Testis (tissue), 5 donors: ENCODE measurements around the gene DPEP2. TPM values are rescaled to one million over a fixed set of nuclear protein-coding genes. Genes with fewer than 3 reads are reported as not detected.
A peak's percentile ranks its signal among the peaks of the same experiment; 100 is the strongest.
"Not testable (repeated sequence)": the region's sequence is repeated elsewhere in the genome, so short reads cannot be mapped to it uniquely, and the experiment has no call there.

Experiments
- DNase-seq: peaks from one replicate; pipeline ENCODE4 v3.0.0-alpha.2; 2019
- H3K27ac ChIP-seq, 2 donors: fragments of 200-600 bp; sonication (generic); one replicate each; pipeline ENCODE4 v1.5.1; 2019
- H3K27me3 ChIP-seq: fragments of 200-600 bp; sonication (generic); one replicate; pipeline ENCODE4 v1.5.1; 2019
- H3K36me3 ChIP-seq: fragments of 200-600 bp; sonication (generic); one replicate; pipeline ENCODE4 v1.5.1; 2017; ENCODE audit warnings: low read depth; ENCODE audit errors: missing control alignments
- H3K4me1 ChIP-seq: fragments of 200-600 bp; sonication (generic); one replicate; pipeline ENCODE4 v1.5.1; 2019
- H3K4me3 ChIP-seq, 2 donors: fragments of 200-600 bp; sonication (generic); one replicate each; pipeline ENCODE4 v1.5.1; 2017 to 2019
- H3K9me3 ChIP-seq: fragments of 200-600 bp; sonication (generic); one replicate; pipeline ENCODE4 v1.5.1; 2017
- CTCF ChIP-seq, 3 experiments: fragments of 450-650 bp in 2 of 3; fragments of 200-600 bp in 1 of 3; sonication (generic) in 1 of 3; IDR thresholded peaks; one replicate each; pipeline ENCODE4 v1.5.1; 2016 to 2019; ENCODE audit warnings: antibody characterized with exemption in 3 of 3, mild to moderate bottlenecking in 2 of 3, moderate library complexity in 1 of 3
- POLR2A ChIP-seq: fragments of 450-650 bp; IDR thresholded peaks from one replicate; pipeline ENCODE4 v1.6.1; 2017; ENCODE audit warnings: antibody characterized with exemption, mild to moderate bottlenecking, moderate library complexity
- WGBS, 2 donors: methylation state at CpG; one replicate each; pipeline ENCODE4 v1.1.5; 2018; 5-methylcytosine and 5-hydroxymethylcytosine counted together
- intact Hi-C: fragments of 100-400 bp; cut with DNase I; formaldehyde crosslinking; loops from one replicate; pipeline ENCODE4 v1.15.1; 2023; ENCODE audit warnings: low total_unique reads
- long read RNA-seq, 2 donors: transcript quantifications; one replicate each; lab custom pipeline, GENCODE V29; 2026
- polyA plus RNA-seq: library from polyadenylated mRNA; stranded (reverse); fragments of 350-450 nt; fragmentation: Illumina TruSeq; extraction: RNeasy Lipid Tissue Mini Kit (QIAGEN cat#74804); gene quantifications from one replicate; pipeline ENCODE4 v1.2.3, GENCODE V29; 2014; ENCODE audit warnings: low read depth, low replicate concordance; ENCODE audit not compliant: insufficient read depth
- total RNA-seq, 2 donors: library from RNA; depleted of rRNA; stranded (reverse); fragments of >200 nt; gene quantifications; one replicate each; pipeline ENCODE4 v1.2.3, GENCODE V29; 2016

Gene DPEP2
- 1 to 10 TPM; 2.7 to 3.0 TPM for total RNA-seq
- 5.9 TPM for polyA plus RNA-seq
- long read RNA-seq, donor 1, result 0 reads
- long read RNA-seq, donor 2, result 0 reads

DNA sequence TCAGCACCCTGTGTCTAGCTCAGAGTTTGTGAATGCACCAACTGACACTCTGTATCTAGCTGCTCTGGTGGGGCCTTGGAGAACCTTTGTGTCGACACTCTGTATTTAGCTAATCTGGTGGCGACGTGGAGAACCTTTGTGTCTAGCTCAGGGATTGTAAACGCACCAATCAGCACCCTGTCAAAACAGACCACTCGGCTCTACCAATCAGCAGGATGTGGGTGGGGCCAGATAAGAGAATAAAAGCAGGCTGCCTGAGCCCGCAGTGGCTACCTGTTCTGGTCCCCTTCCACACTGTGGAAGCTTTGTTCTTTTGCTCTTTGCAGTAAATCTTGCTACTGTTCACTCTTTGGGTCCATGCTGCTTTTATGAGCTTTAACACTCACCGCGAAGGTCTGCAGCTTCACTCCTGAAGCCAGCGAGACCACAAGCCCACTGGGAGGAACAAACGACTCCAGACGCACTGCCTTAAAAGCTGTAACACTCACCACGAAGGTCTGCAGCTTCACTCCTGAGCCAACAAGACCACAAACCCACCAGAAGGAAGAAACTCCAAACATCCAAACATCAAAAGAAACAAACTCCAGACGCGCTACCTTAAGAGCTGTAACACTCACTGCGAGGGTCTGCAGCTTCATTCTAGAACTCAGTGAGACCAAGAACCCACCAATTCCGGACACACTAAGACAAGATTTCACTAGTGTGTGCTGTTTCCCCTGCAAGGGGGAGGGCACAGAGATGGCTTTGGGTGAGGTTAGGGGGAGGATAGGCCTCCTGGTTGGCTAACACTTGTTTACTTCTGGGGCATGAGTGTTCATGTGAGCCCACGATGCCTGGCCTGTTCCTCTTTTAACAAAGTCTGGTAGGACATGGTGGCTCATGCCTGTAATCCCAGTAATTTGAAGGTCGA is at the start of gene DPEP2:
Gene DPEP2, minus strand, starts transcription at position 706 of the 910 bp plus-strand sequence. CDS start 6,272 bp downstream, outside the sequence.
- H3K27me3 ChIP-seq, H3K4me1 ChIP-seq, intact Hi-C loops, H3K36me3 ChIP-seq, H3K9me3 ChIP-seq: not testable (repeated sequence)
- H3K27ac ChIP-seq, result peak within 1 kb of the TSS; percentile 24 to 50
- H3K4me3 ChIP-seq, result peak within 1 kb of the TSS; percentile 6 to 43
- DNase-seq, result peak; percentile 61
- WGBS, 2 donors, result 66 to 67% methylated on average over 18 of the region's 18 CpGs

GRCh38 chr16:68047987-68048386 is 48.7 kb upstream of the DPEP2 start:
- no peak for TF ChIP-seq CTCF (IDR thresholded peaks at IDR 0.05)
- no peak for TF ChIP-seq POLR2A
- H3K4me1 ChIP-seq, result no peaks in the 10 kb centered on the region
- no peaks in the 10 kb centered on the region for H3K9me3 ChIP-seq
- intact Hi-C loops, result loop anchor here (10.0 kb wide), 1 partner anchor 133 kb away; no protein-coding TSS in a partner anchor
- H3K4me3 ChIP-seq, result no peak overlapping the region
- no peak for DNase-seq
- no peaks in the 10 kb centered on the region for H3K27me3 ChIP-seq
- no peaks in the 10 kb centered on the region for H3K36me3 ChIP-seq
- 81 to 86% methylated on average over 2 of the region's 2 CpGs for WGBS, 2 donors
- no peak overlapping the region for H3K27ac ChIP-seq

GRCh38 chr16:68046106-68046505 is 46.8 kb upstream of the DPEP2 start:
- Histone ChIP-seq H3K4me3 (no peak overlapping the region), H3K4me1 (no peaks in the 10 kb centered on the region), H3K27ac (no peak overlapping the region), H3K9me3 (no peaks in the 10 kb centered on the region), H3K36me3 (no peaks in the 10 kb centered on the region), H3K27me3 (no peaks in the 10 kb centered on the region)
- 92 to 93% methylated on average over 7 of the region's 7 CpGs for WGBS, 2 donors
- no peak for DNase-seq
- TF ChIP-seq POLR2A (no peak), CTCF (IDR thresholded peaks at IDR 0.05) (no peak)
- intact Hi-C loops, result loop anchor here (10.0 kb wide), 1 partner anchor 131 kb away; no protein-coding TSS in a partner anchor

DNA sequence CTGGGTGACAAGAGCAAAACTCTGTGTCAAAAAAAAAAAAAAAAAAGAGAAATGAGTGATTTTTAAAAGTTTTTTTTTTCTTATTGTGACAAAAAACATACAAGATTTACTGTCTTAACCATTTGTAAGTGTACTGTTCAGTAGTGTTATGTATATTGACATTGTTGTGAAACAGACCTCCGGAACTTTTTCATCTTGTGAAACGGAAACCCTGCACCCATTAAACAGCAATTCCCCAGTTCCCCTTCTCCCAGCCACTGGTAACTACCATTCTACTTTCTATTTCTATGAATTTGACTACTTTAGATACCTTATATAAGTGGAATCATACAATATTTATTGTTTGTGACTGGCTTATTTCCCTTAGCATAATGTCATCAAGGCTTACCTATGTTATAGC is 42.5 kb upstream of the DPEP2 start:
- DNase-seq, result no peak
- Histone ChIP-seq H3K27me3 (no peaks in the 10 kb centered on the region), H3K9me3 (no peaks in the 10 kb centered on the region), H3K27ac (no peak overlapping the region), H3K36me3 (no peaks in the 10 kb centered on the region), H3K4me1 (peaks cover 3% of the 10 kb centered on the region), H3K4me3 (no peak overlapping the region)
- TF ChIP-seq CTCF (IDR thresholded peaks at IDR 0.05), result no peak
- TF ChIP-seq POLR2A, result no peak
- 82 to 84% methylated on average over 2 of the region's 2 CpGs for WGBS, 2 donors
- intact Hi-C loops, result loop anchor here (10.0 kb wide), 1 partner anchor 127 kb away; no protein-coding TSS in a partner anchor

DNA sequence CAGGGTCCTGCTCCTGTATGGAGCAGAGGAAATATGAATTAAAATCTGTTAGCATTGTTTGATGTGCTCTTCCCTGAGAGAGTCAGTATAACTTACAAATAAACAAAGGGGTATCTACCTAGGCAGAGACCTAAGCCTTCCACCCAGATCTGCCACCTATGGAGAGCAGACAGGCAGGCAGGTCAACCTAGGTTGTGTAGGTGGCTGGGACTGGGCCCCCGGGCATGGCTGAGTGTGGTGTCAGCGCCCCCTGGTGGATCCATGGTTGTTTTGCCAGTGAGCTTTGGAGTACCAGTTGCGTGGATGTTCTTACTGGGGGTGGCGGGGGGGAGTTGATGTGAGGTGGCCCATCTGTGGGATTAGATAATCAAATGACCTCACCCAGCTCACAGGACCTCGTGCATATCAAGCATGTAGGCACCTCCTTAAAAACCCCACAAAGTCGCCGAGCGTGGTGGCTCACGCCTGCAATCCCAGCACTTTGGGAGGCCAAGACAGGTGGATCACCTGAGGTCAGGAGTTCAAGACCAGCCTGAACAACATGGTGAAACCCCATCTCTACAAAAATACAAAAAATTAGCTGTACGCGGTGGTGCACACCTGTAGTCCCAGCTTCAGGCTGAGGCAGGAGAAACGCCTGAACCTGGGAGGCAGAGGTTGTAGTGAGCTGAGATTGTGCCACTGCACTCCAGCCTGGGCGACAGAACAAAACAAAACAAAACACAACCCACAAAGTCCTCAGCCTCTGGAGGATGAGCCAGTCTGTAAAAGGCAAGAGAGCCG is 41.4 kb upstream of the DPEP2 start:
- intact Hi-C loops, result loop anchor here (10.0 kb wide), 1 partner anchor 126 kb away; no protein-coding TSS in a partner anchor
- 74 to 93% methylated on average over 8 to 14 of the region's 14 CpGs for WGBS, 2 donors
- DNase-seq, result peak; percentile 92

More for the DNA sequence above, 41.4 kb upstream of the DPEP2 start:
- no peak overlapping the region for H3K27ac ChIP-seq
- no peak overlapping the region for H3K4me3 ChIP-seq
- H3K9me3 ChIP-seq, result no peaks in the 10 kb centered on the region
- H3K4me1 ChIP-seq, result peaks cover 3% of the 10 kb centered on the region
- H3K27me3 ChIP-seq, result no peaks in the 10 kb centered on the region
- TF ChIP-seq CTCF (IDR thresholded peaks at IDR 0.05) (peak; percentile 83 to 90 (median 90)), POLR2A (no peak)
- no peaks in the 10 kb centered on the region for H3K36me3 ChIP-seq
